Suprapubic skin (tissue), 4 donors: ENCODE results near the gene SCD5.

ENCODE experiments used
- POLR2A ChIP-seq, 2 donors: fragments of 450-650 bp; IDR thresholded peaks; one replicate each; pipeline ENCODE4 v1.6.1; 2017; ENCODE audit warnings: antibody characterized with exemption in 2 of 2, mild to moderate bottlenecking in 2 of 2, moderate library complexity in 2 of 2
- POLR2AphosphoS5 ChIP-seq, 3 donors: sonication (generic); formaldehyde crosslinking; IDR thresholded peaks; one replicate each; pipeline ENCODE4 v1.6.1; 2017; ENCODE audit warnings: antibody characterized with exemption in 3 of 3
- TF ChIP-seq, protein P1 (sequence below), 2 donors: fragments of 200-600 bp in 1 of 2; fragments of 450-650 bp in 1 of 2; sonication (generic) in 1 of 2; IDR thresholded peaks; one replicate each; pipeline ENCODE4 v1.5.1; 2016 to 2019; ENCODE audit warnings: antibody characterized with exemption in 2 of 2, mild to moderate bottlenecking in 1 of 2, moderate library complexity in 1 of 2

DNA sequence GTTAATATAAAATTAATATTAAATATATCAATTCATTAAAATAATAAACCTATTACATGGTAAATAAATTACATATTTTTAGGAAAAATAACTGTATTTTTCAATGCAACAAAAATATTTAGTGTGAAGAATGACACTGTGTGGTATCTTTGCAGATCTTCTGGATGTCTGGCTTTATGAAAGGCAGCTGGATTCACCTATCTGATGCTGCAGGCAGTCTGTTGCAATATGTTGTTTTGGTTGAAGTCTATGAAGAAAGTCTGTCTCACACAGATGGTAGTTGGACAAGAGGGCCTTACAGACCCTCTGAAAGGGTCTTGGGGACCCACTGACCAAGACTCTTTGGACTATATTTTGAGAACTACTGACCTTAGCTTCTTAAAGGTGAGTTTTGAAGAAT, 147.7 kb downstream of the SCD5 start:
- TF ChIP-seq, protein P1, sequence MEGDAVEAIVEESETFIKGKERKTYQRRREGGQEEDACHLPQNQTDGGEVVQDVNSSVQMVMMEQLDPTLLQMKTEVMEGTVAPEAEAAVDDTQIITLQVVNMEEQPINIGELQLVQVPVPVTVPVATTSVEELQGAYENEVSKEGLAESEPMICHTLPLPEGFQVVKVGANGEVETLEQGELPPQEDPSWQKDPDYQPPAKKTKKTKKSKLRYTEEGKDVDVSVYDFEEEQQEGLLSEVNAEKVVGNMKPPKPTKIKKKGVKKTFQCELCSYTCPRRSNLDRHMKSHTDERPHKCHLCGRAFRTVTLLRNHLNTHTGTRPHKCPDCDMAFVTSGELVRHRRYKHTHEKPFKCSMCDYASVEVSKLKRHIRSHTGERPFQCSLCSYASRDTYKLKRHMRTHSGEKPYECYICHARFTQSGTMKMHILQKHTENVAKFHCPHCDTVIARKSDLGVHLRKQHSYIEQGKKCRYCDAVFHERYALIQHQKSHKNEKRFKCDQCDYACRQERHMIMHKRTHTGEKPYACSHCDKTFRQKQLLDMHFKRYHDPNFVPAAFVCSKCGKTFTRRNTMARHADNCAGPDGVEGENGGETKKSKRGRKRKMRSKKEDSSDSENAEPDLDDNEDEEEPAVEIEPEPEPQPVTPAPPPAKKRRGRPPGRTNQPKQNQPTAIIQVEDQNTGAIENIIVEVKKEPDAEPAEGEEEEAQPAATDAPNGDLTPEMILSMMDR (IDR thresholded peaks at IDR 0.05) = no peak
- TF ChIP-seq POLR2AphosphoS5 (IDR thresholded peaks at IDR 0.05) = no peak
- no peak for TF ChIP-seq POLR2A (IDR thresholded peaks at IDR 0.05)
